K562 (cell line): ENCODE measurements around the gene LRMDA. TPM values are rescaled to one million over a fixed set of nuclear protein-coding genes. Genes with fewer than 3 reads are reported as not detected.

ENCODE experiments used
- FOXA1 ChIP-seq: fragments of 450-650 bp; IDR thresholded peaks from 2 replicates; pipeline ENCODE4 v1.6.1; 2016; ENCODE audit warnings: mild to moderate bottlenecking, borderline replicate concordance
- FOXK2 ChIP-seq, 2 experiments: fragments of 450-650 bp; IDR thresholded peaks in 1 of 2; conservative IDR thresholded peaks in 1 of 2; 2 replicates each; pipeline ENCODE4 v1.6.1; 2016; ENCODE audit warnings: low read depth in 2 of 2, mild to moderate bottlenecking in 1 of 2
- FUS ChIP-seq: fragments of 200-400 bp; formaldehyde crosslinking; optimal IDR thresholded peaks from 2 replicates; pipeline ENCODE3; 2017; ENCODE audit warnings: low read depth, low read length
- HDAC1 ChIP-seq, 2 experiments: fragments of 450-650 bp; IDR thresholded peaks; 2 replicates each; pipeline ENCODE4 v1.6.1; 2016 to 2017; ENCODE audit warnings: inconsistent platforms in 1 of 2, mild to moderate bottlenecking in 1 of 2, moderate library complexity in 1 of 2
- MYC ChIP-seq, 2 experiments: fragments of 250-450 bp in 1 of 2; sonication (Bioruptor Pico) in 1 of 2; IDR thresholded peaks; 2 replicates each; pipeline versions ENCODE4 v1.5.1 to v1.6.1; 2012 to 2021; ENCODE audit warnings: low read depth in 2 of 2, borderline replicate concordance in 1 of 2, improper control_type of control experiment in 1 of 2, low read length in 1 of 2, mild to moderate bottlenecking in 1 of 2, moderate library complexity in 1 of 2
- RBBP5 ChIP-seq: fragments of 200-600 bp; sonication (generic); IDR thresholded peaks from 2 replicates; pipeline ENCODE4 v1.6.1; 2012; ENCODE audit warnings: borderline replicate concordance, mild to moderate bottlenecking, low read length, control low read depth, inconsistent platforms; ENCODE audit not compliant: insufficient read depth, poor library complexity, severe bottlenecking
- ZBTB1 ChIP-seq: sonication (generic); formaldehyde crosslinking; IDR thresholded peaks from 2 replicates; pipeline ENCODE4 v1.8.1; 2023; ENCODE audit warnings: missing genetic modification reagents, low read depth, mild to moderate bottlenecking, borderline replicate concordance
- ZFP30 ChIP-seq: fragments of 250-450 bp; sonication (Bioruptor Pico); IDR thresholded peaks from 2 replicates; pipeline ENCODE4 v1.8.0; 2022; ENCODE audit warnings: moderate library complexity, mild to moderate bottlenecking, inconsistent platforms, borderline replicate concordance
- ZNF140 ChIP-seq: fragments of 250-450 bp; sonication (Bioruptor Pico); IDR thresholded peaks from 2 replicates; pipeline ENCODE4 v1.8.0; 2021; ENCODE audit warnings: moderate library complexity, mild to moderate bottlenecking, inconsistent platforms
- ZNF239 ChIP-seq: fragments of 250-450 bp; sonication (Bioruptor Pico); IDR thresholded peaks from 2 replicates; pipeline ENCODE4 v1.4.0; 2020; ENCODE audit warnings: mild to moderate bottlenecking
- ZNF507 ChIP-seq: conservative IDR thresholded peaks from 2 replicates; pipeline ENCODE4 v1.6.1; 2017; ENCODE audit warnings: missing genetic modification characterization, missing compliant biosample characterization
- polyA plus RNA-seq, 8 experiments: library from polyadenylated mRNA; depleted of rRNA in 4 of 8; stranded (reverse) in 5 of 8; unstranded in 3 of 8; fragments of >200 nt; fragmentation: Nextera tagmentation in 2 of 8; fragmentation: Illumina TruSeq in 1 of 8; extraction: Ambion mirVana in 2 of 8; extraction: Trizol in 1 of 8; gene quantifications; 2 replicates each; pipeline versions ENCODE4 v1.2.1 to v1.2.3, GENCODE V29; 2011 to 2014; ENCODE audit warnings: inconsistent platforms in 1 of 8, missing spikeins in 1 of 8
- total RNA-seq, 7 experiments: library from RNA; depleted of rRNA in 6 of 7; stranded (reverse); fragments of >200 nt in 6 of 7; fragmentation: Illumina TruSeq in 2 of 7; extraction: Trizol in 2 of 7; gene quantifications; 2 replicates each; pipeline versions ENCODE4 v1.2.1 to v1.2.3, GENCODE V29; 2011 to 2021; ENCODE audit warnings: low replicate concordance in 1 of 7
- TF ChIP-seq, protein P1 (sequence below): sonication (generic); formaldehyde crosslinking; IDR thresholded peaks from 2 replicates; pipeline ENCODE4 v1.8.1; 2022; ENCODE audit warnings: missing genetic modification reagents
- TF ChIP-seq, protein P2 (sequence below): fragments of 250-450 bp; sonication (Bioruptor Pico); IDR thresholded peaks from 2 replicates; pipeline ENCODE4 v1.5.0; 2022; ENCODE audit warnings: mild to moderate bottlenecking
- TF ChIP-seq, protein P3 (sequence below): fragments of 250-450 bp; sonication (Bioruptor Pico); IDR thresholded peaks from 2 replicates; pipeline ENCODE4 v1.4.0; 2020; ENCODE audit warnings: mild to moderate bottlenecking, moderate library complexity, borderline replicate concordance
- TF ChIP-seq, protein P4 (sequence below), 2 experiments: fragments of 150-350 bp in 1 of 2; IDR thresholded peaks; 2 replicates each; pipeline ENCODE4 v1.6.1; 2012 to 2016; ENCODE audit warnings: low read depth in 2 of 2, low read length in 2 of 2, mild to moderate bottlenecking in 1 of 2, moderate library complexity in 1 of 2

Gene LRMDA
- total and polyA plus RNA-seq, 9 of the 15 experiments (the other 6 are each of a cell fraction or from before 2014, with no cell fraction given), result 0.25 TPM; not detected in 8

DNA sequence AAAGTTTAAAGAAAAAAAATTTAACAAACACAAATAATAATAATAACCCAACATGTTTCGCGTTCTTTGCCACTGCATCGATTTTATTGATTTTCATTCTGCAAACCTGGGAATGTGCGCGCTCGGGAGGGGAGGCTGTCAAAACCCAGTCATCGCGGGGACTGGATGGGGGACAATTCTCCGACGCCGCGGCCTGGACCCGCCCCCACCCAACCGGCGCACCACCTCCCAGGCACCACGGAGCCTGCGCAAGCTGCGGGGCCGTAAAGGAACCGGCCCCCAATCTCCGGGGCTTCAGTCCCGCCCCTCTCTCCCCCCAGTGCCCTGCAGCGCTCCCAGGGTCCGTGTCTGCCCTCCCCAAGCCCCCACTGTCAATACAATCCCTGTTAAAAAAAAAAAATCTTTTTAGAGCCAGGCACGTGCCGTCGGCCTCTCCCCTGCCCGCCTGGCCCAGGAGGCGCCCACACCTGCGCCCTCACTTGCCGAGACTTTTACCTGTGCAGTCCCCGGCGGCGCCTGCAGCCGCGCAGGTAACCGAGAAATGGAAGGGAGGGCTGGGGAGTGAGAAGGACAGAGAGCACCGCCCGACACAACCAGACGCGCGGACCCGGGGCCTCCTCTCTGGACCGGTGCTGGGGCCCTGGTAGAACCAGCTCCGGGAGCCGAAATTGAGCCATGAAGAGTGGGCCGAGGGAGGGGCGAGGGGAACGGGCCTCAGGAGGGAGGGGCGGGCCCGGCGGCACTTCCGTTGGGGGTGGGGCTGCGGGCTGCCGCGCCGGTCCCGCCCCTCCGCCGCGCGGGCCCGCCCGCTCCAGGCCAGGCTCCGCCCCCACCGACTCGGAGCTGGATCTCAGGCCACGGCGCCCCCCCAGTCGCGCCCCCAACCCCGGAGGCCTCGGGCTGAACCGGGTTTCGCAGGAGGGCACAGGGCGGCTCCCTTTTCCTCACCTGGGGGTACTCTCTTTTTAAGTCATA is 22.2 kb upstream of the LRMDA start (continued):
- TF ChIP-seq, protein P1, sequence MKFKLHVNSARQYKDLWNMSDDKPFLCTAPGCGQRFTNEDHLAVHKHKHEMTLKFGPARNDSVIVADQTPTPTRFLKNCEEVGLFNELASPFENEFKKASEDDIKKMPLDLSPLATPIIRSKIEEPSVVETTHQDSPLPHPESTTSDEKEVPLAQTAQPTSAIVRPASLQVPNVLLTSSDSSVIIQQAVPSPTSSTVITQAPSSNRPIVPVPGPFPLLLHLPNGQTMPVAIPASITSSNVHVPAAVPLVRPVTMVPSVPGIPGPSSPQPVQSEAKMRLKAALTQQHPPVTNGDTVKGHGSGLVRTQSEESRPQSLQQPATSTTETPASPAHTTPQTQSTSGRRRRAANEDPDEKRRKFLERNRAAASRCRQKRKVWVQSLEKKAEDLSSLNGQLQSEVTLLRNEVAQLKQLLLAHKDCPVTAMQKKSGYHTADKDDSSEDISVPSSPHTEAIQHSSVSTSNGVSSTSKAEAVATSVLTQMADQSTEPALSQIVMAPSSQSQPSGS (CRISPR knock-in tag), result no peak
- TF ChIP-seq FOXK2 (conservative IDR thresholded peaks at IDR 0.05 in 1 of 2, IDR thresholded peaks at IDR 0.05 in 1 of 2; ENCODE audit: low read depth in 2 of 2) (no peak), RBBP5 (no peak), ZNF507 (tag) (no peak), ZNF239 (CRISPR knock-in tag) (no peak), ZNF140 (CRISPR knock-in tag) (no peak), ZFP30 (CRISPR knock-in tag) (no peak), HDAC1 (IDR thresholded peaks at IDR 0.05) (no peak), FUS (no peak), FOXA1 (no peak), ZBTB1 (CRISPR knock-in tag) (no peak), MYC (IDR thresholded peaks at IDR 0.05; ENCODE audit: low read depth, low read length) (no peak), MYC (CRISPR knock-in tag; IDR thresholded peaks at IDR 0.05; ENCODE audit: borderline replicate concordance, low read depth) (no peak)
- TF ChIP-seq, protein P2, sequence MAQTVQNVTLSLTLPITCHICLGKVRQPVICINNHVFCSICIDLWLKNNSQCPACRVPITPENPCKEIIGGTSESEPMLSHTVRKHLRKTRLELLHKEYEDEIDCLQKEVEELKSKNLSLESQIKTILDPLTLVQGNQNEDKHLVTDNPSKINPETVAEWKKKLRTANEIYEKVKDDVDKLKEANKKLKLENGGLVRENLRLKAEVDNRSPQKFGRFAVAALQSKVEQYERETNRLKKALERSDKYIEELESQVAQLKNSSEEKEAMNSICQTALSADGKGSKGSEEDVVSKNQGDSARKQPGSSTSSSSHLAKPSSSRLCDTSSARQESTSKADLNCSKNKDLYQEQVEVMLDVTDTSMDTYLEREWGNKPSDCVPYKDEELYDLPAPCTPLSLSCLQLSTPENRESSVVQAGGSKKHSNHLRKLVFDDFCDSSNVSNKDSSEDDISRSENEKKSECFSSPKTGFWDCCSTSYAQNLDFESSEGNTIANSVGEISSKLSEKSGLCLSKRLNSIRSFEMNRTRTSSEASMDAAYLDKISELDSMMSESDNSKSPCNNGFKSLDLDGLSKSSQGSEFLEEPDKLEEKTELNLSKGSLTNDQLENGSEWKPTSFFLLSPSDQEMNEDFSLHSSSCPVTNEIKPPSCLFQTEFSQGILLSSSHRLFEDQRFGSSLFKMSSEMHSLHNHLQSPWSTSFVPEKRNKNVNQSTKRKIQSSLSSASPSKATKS, result no peak
- TF ChIP-seq, protein P3, sequence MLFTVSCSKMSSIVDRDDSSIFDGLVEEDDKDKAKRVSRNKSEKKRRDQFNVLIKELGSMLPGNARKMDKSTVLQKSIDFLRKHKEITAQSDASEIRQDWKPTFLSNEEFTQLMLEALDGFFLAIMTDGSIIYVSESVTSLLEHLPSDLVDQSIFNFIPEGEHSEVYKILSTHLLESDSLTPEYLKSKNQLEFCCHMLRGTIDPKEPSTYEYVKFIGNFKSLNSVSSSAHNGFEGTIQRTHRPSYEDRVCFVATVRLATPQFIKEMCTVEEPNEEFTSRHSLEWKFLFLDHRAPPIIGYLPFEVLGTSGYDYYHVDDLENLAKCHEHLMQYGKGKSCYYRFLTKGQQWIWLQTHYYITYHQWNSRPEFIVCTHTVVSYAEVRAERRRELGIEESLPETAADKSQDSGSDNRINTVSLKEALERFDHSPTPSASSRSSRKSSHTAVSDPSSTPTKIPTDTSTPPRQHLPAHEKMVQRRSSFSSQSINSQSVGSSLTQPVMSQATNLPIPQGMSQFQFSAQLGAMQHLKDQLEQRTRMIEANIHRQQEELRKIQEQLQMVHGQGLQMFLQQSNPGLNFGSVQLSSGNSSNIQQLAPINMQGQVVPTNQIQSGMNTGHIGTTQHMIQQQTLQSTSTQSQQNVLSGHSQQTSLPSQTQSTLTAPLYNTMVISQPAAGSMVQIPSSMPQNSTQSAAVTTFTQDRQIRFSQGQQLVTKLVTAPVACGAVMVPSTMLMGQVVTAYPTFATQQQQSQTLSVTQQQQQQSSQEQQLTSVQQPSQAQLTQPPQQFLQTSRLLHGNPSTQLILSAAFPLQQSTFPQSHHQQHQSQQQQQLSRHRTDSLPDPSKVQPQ (CRISPR knock-in tag), result no peak
- TF ChIP-seq, protein P4, sequence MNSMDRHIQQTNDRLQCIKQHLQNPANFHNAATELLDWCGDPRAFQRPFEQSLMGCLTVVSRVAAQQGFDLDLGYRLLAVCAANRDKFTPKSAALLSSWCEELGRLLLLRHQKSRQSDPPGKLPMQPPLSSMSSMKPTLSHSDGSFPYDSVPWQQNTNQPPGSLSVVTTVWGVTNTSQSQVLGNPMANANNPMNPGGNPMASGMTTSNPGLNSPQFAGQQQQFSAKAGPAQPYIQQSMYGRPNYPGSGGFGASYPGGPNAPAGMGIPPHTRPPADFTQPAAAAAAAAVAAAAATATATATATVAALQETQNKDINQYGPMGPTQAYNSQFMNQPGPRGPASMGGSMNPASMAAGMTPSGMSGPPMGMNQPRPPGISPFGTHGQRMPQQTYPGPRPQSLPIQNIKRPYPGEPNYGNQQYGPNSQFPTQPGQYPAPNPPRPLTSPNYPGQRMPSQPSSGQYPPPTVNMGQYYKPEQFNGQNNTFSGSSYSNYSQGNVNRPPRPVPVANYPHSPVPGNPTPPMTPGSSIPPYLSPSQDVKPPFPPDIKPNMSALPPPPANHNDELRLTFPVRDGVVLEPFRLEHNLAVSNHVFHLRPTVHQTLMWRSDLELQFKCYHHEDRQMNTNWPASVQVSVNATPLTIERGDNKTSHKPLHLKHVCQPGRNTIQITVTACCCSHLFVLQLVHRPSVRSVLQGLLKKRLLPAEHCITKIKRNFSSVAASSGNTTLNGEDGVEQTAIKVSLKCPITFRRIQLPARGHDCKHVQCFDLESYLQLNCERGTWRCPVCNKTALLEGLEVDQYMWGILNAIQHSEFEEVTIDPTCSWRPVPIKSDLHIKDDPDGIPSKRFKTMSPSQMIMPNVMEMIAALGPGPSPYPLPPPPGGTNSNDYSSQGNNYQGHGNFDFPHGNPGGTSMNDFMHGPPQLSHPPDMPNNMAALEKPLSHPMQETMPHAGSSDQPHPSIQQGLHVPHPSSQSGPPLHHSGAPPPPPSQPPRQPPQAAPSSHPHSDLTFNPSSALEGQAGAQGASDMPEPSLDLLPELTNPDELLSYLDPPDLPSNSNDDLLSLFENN (IDR thresholded peaks at IDR 0.05; ENCODE audit: low read depth in 2 of 2, low read length in 2 of 2), result no peak
